ENCODE measurements around the gene ZNF428. TPM values are rescaled to one million over a fixed set of nuclear protein-coding genes. Genes with fewer than 3 reads are reported as not detected.
"Not testable (repeated sequence)": the region's sequence is repeated elsewhere in the genome, so short reads cannot be mapped to it uniquely, and the experiment has no call there.

ZNF428 gene
- total and polyA plus RNA-seq, 9 donors, result 11.6 to 69.0 (median 43.1) TPM

DNA sequence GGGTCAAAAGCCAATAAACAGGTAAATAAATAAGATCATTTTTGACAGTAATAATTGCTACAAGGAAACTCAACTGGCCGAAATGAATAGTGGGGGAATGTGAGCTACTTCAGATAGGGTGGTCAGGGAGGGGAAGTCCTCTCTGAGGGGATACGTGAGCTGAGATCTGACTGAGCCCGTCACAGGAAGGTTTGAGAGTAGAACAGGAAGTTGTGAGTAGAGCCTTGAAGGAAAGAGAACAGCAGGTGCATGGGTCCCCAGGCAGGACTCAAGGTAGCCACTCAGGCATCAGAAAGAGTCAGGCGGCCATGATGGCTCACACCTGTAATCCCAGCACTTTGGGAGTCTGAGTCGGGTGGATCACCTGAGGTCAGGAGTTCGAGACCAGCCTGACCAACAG is 29.8 kb downstream of the ZNF428 start:
- no peak for DNase-seq
- H3K27ac ChIP-seq, result no peak overlapping the region
- TF ChIP-seq EP300 (IDR thresholded peaks at IDR 0.05), result no peak
- TF ChIP-seq POLR2A (IDR thresholded peaks at IDR 0.05), result no peak
- TF ChIP-seq, protein P1, sequence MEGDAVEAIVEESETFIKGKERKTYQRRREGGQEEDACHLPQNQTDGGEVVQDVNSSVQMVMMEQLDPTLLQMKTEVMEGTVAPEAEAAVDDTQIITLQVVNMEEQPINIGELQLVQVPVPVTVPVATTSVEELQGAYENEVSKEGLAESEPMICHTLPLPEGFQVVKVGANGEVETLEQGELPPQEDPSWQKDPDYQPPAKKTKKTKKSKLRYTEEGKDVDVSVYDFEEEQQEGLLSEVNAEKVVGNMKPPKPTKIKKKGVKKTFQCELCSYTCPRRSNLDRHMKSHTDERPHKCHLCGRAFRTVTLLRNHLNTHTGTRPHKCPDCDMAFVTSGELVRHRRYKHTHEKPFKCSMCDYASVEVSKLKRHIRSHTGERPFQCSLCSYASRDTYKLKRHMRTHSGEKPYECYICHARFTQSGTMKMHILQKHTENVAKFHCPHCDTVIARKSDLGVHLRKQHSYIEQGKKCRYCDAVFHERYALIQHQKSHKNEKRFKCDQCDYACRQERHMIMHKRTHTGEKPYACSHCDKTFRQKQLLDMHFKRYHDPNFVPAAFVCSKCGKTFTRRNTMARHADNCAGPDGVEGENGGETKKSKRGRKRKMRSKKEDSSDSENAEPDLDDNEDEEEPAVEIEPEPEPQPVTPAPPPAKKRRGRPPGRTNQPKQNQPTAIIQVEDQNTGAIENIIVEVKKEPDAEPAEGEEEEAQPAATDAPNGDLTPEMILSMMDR (IDR thresholded peaks at IDR 0.05), result no peak
- 77 to 82% (median 81%) methylated on average over 6 of the region's 6 CpGs for WGBS, 3 donors
- no peak overlapping the region for H3K4me3 ChIP-seq
- no peaks in the 10 kb centered on the region for H3K27me3 ChIP-seq
- H3K36me3 ChIP-seq, result no peaks in the 10 kb centered on the region
- H3K9me3 ChIP-seq, result no peaks in the 10 kb centered on the region
- intact Hi-C loops (cut with DNase I), result no loop called here
- peaks cover 1% of the 10 kb centered on the region for H3K4me1 ChIP-seq (ENCODE audit: insufficient read depth)

DNA sequence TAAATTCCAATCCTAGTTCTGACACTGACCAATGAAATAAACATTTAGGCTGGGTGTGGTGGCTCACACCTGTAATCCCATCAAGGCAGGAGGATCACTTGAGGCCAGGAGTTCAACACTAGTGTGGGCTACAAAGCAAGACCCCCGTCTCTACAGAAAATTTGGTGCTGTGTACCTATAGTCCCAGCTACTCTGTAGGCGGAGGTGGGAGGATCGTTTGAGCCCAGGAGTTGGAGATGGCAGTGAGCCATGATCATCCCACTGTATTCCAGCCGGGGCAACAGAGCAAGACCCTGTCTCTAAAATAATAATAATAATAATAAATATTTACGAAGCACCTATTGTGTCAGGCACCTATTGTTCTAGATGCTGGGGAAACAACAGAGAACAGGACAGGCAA is 30.2 kb downstream of the ZNF428 start:
- 64 to 76% (median 69%) methylated on average over 5 of the region's 5 CpGs for WGBS, 3 donors
- Histone ChIP-seq H3K4me3 (no peak overlapping the region), H3K4me1 (ENCODE audit: insufficient read depth) (no peaks in the 10 kb centered on the region), H3K9me3 (no peaks in the 10 kb centered on the region), H3K27me3 (no peaks in the 10 kb centered on the region), H3K36me3 (no peaks in the 10 kb centered on the region), H3K27ac (no peak overlapping the region)
- intact Hi-C loops (cut with DNase I), result no loop called here
- no peak for DNase-seq
- TF ChIP-seq POLR2A (IDR thresholded peaks at IDR 0.05) (no peak), EP300 (IDR thresholded peaks at IDR 0.05) (no peak)
- TF ChIP-seq, protein P1 (IDR thresholded peaks at IDR 0.05), result no peak

DNA sequence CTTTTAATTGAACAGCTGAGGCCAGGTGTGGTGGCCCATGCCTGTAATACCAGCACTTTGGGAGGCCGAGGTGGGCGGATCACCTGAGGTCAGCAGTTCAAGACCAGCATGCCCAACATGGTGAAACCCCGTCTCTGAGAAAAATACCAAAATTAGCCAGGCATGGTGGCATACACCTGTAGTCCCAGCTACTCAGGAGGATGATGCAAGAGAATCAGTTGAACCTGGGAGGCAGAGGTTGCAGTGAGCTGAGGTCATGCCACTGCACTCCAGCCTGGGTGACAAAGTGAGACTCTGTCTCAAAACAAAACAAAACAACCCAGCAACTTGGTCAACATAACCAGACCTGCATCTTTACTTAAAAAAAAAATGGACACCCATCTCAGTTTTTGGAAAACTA is 32.4 kb downstream of the ZNF428 start:
- H3K36me3 ChIP-seq; H3K4me3 ChIP-seq; intact Hi-C loops (cut with DNase I); H3K9me3 ChIP-seq; DNase-seq; H3K27ac ChIP-seq; H3K27me3 ChIP-seq; H3K4me1 ChIP-seq (ENCODE audit: insufficient read depth): not testable (repeated sequence)
- 80 to 89% (median 81%) methylated on average over 3 of the region's 3 CpGs for WGBS, 3 donors

DNA sequence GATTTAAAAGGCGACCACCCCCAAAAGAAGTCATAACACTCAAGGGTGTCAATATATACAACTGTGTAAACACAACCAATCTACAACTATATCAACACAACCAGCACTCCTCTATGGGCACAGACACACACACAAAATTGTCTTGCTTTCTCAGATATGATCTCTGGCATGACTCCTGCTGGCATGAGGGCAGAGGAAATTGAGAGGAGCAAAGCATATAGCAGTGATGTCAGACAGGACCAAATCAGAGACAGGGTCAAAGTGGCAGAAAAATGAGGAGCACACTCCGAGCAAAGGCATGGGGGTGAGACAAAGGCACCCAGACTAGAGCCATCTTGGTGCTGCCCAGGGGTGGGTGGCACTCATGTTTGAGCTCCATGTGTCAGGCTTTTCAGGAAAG is 33.1 kb downstream of the ZNF428 start:
- no peak overlapping the region for H3K27ac ChIP-seq
- H3K9me3 ChIP-seq, result no peaks in the 10 kb centered on the region
- intact Hi-C loops (cut with DNase I), result no loop called here
- DNase-seq, result no peak
- no peak overlapping the region for H3K4me3 ChIP-seq
- no peak for TF ChIP-seq POLR2A (IDR thresholded peaks at IDR 0.05)
- TF ChIP-seq, protein P1 (IDR thresholded peaks at IDR 0.05), result no peak
- TF ChIP-seq EP300 (IDR thresholded peaks at IDR 0.05), result no peak
- WGBS, 3 donors, result 61 to 79% (median 65%) methylated on average over 2 of the region's 2 CpGs
- H3K27me3 ChIP-seq, result no peaks in the 10 kb centered on the region
- no peaks in the 10 kb centered on the region for H3K36me3 ChIP-seq
- H3K4me1 ChIP-seq (ENCODE audit: insufficient read depth), result peaks cover 2% of the 10 kb centered on the region

DNA sequence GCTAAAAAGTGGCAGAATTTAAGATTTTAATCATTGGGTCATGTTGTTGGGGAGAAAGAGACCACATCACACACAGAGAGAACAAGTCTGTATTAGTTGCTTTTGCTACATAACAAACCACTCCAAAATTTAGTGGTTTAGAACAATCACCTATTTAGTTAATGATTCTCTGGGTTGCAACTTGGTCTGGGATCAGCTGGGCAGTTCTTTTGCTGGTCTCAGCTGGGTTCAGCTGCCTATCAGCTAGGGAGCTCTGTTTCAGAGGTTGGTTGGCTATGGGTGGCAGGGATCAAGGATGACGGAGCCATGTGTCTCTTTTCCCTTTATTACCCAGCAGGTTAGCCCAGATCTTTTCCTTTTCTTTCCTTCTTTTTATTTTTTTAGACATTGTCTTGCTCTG is 34.9 kb downstream of the ZNF428 start:
- intact Hi-C loops (cut with DNase I), result no loop called here
- no peak for DNase-seq
- H3K4me1 ChIP-seq (ENCODE audit: insufficient read depth), result peaks cover 7% of the 10 kb centered on the region
- no peaks in the 10 kb centered on the region for H3K27me3 ChIP-seq
- no peak overlapping the region for H3K4me3 ChIP-seq
- TF ChIP-seq POLR2A (IDR thresholded peaks at IDR 0.05), result no peak
- TF ChIP-seq, protein P1 (IDR thresholded peaks at IDR 0.05), result no peak
- no peak overlapping the region for H3K27ac ChIP-seq
- 89 to 97% (median 95%) methylated on average over 1 of the region's 1 CpG for WGBS, 3 donors
- no peaks in the 10 kb centered on the region for H3K36me3 ChIP-seq
- H3K9me3 ChIP-seq, result no peaks in the 10 kb centered on the region

Data from ovary (tissue), 9 donors.